Activated CD8-positive, alpha-beta memory T cell treated with anti-CD3 and anti-CD28 coated beads, Interleukin-2, amount 50 U/mL, for 4 hours (primary cell): ENCODE data around the gene DST.

Experiments used
- DNase-seq: peaks from one replicate; pipeline ENCODE4 v3.0.0-alpha.2; 2020

The DST gene

DNA sequence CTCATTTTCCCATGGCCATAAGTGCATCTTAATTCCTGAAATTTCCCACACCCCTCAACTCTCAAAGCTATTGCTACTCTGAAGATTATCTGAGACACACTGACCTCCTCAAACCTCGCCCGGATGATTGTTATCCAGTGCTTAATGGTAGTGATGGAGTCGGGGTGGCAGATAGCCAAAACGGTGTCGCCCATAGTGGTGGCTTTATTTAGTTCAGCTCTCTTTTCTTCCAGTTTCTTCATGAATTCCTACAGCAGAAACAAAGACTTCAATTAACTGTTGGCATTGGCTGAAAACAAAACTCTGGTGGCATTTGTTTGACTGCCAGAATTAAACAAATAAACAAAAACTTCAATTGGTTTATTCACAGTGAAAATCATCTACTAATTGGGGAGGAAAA lies 165.4 kb downstream of the DST start:
- DNase-seq, result no peak

DNA sequence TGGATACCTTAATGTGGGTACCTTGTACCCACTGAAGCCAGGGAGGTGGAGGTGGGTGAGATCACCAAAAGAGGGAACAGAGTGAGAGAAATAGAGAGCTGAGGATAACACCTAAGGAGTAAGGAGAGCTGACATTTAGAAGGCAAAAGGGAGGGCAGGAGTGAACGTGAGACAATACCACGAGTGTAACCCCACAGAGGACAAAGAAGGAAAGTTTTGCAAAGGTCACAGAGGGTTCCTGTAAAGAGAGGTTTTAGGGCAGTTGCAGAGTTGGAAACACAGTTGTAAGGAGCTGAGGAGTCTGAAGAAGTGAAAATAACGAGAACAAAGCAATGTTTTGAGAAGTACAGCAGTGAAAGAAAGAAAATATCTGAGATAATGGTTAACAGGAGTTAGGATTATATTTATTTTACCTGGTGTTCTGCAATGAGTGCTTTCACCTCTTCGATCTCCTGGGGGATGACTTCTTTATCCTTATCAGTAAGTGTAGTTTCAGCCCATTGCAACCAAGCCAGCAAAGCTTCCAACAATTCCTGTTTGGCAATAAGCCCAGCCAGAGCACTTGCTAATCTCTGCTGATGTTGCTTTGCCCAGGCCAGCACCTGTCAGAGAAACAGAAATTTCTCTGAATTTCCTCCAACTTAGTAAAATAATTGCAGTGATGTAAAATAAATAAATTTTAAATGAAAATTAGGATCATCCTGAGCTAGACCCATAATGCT lies 166.8 kb downstream of the DST start:
- no peak for DNase-seq

DNA sequence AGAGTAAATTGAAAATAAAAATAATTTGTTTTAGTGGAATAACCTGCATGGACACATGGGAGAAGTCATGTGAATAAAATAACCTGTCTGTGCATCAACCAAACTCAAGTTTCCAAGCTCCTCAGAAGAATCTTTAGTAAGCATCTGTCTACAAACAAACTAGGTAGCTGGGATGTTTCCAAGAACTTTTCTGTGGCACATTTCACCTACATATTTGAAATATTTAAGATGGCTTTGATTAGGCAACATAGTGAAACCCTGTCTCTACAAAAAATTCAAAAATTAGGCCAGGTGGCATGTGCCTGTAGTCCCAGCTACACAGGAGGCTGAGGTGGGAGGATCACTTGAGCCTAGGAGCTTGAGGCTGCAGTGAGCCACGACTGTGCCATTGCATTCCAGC lies 168.2 kb downstream of the DST start:
- DNase-seq, result no peak

DNA sequence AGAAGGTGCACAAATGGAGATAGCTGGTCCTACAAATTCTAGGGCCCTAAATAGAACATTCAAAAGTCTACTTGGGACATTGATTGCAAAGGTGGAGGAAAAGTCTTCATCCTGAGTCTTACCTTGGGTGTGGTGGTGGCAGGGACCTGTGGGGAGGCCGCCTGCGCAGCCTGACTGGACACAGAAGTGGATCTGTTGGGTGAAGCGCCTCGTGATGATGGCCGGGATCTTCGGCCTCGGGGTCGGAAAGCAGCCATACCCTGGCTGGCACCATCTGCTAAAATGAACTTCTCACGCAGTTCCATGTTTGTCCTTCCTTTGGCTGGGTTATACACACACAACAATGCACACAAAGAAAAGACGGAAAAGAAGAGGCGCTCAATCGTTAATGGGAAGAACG lies 179.2 kb downstream of the DST start:
- no peak for DNase-seq

DNA sequence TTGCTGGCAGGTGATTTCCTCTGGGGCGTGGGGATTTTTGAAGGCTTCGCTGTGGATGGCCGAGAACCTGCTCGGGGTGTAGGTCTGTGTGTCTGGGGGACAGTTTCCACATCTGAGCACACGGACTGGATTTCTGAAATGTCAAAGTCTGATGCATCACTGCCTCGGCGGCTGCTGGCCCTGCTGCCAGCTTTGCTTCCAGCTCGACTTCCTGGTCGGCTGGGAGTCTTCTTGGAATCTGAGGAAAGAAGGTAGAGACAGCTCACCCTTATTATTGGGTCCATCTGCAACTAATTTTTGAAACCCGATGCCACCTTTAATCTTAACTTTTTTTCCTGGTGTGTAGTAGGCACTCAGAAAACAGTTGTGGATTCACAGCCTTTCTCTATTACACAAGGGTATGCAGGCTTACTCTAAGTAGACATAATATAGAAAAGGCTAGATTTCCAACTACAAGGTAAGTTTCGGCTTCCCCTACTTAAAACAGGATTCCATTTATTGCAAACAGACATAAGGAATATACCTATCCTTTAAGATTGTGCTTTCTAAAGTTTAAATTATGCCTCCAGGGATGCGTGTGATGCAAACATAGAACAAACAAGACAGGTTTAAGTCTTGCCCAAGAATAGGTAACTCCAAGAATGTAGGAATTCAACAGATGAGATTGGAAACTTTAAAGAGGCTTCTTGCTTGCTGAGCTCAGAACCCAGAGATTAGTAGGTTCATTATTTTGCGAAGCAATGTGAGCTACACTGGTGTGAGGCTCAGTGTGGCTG lies 183.5 kb downstream of the DST start:
- DNase-seq, result no peak

DNA sequence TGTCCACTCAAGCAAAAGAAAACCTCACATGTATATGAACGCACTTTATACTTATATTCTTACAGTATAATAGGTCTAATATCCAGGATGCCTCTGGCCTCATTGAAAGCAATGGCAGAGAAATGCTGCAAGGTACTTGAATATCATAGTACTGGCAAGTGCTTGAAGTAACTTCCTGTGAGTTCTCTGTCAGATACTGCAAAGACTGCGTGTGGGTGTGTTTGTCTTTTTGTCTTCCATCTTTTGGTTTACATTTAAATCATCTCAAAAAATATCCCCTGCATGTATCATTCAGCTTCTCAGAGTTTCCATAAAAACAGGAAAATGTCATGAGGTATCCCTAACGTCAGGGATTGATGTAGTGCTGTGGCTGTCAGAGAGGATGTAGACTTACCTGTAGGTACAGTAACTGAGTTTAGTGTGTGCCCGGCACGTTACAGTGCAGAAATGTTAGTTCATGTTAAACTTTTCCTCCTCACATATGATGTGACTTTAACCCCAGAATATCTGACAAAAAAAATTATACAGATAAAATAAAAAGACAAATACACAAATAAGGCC lies 184.3 kb downstream of the DST start:
- no peak for DNase-seq

DNA sequence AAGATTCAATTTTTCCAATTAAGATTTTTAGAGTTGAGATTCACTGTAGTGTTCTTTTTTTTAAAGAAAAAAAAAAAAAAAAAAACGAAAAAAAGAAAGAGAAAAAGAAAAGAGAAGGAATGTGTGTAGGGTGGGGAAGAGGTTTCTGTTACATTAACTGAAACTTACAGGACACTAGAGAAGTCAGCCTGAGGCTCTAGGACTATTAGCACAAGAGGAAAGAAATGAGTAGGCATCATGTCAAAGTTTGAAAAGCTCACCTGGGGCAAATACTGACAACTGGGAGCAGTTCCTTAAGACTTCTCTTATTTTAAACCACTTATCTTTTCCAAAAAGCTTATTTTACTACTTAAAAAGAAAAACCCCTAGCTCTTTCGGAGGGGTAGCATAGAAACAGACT lies 185.9 kb downstream of the DST start:
- no peak for DNase-seq

DNA sequence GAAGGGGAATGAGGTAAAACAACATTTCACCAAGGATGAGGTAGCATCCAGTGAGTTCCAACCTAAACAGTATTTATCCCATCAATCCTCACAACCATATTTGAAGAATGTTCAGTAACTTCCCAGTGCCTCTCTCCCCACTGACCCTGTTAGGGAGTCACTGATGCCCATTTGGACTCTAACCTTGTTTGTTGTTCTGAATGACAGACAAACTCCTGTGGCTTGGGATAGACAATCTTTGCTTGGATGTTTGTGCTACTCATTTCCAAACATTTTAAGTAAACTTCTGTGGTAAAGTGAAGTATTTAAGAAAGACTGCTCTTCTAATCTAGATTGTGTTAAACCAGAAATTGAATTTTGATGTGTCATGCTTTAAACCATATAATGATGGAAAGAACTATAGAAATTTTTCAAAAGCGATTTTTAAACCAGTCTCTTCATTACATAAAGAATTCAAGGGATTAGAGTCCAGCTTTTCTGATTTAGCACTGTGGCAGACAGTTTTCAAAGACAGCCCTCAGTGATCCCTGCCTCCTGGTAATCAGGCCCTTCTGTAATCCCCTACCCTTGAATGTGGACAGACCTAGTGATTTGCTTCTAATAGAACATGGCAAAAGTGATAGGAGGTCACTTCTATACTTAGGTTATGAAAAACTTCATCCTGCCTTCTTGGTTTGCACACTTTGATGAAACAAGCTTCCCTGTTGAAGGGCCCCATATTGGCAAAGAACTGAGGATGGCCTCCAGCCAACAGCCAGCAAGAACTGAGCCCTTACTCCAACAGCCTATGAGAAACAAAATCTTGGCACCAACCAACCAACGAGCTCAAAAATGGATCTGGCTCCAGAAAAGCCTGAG lies 191.6 kb downstream of the DST start:
- no peak for DNase-seq

DNA sequence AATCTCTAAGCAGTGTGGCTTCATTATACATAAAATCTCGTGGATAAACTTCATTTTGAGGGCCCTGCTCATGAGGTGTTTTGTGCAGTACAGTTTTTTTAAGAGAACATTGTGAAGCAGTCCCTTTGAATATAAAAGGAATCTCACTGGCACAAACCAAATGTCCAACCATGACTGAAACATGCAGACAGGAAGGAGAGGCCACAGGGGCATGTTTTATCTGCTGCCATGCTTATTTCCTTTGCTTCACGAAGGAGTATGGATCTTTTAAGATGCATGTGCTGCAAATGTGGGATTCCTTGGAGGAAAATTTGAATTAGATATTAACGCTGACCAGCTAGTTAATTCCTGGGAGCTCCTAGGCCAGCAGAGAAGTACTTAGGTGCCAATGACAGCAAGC lies 192.3 kb downstream of the DST start:
- no peak for DNase-seq

DNA sequence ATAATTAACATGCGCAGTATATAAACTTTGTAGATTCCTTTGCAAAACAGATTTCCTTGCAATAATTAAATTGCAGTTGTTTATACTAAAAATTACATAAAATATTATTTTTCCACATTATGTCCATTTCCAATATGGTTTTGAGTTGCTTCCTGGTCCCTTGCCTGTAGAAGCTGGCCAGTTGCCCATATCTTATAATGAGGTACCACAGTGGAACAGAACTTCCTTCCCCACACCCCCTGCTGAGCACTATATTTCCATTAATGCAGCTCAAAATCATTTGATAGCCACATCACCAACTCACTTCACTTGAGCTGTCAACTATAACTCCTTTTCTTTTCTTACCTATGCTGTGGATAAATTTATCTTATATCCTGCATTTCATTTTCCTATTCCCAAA lies 194.6 kb downstream of the DST start:
- DNase-seq, result no peak

DNA sequence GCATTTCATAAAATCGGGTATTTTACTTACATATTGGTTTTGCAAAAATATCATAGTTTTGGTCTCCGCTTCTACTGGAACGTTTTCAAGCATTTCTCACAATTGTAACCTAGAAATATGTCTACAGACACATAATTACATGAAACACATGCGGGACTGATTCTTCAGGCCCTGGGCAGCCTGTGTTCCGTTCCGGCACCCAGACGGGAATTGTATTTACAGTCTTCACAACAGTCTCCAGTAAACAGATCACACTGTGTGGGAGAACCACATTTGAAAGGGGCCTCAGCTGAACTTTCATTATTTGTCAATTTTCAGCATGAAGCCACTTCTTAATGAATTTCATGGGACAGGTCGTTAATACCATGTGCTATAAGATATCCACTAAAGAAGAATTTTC lies 196.9 kb downstream of the DST start:
- no peak for DNase-seq

DNA sequence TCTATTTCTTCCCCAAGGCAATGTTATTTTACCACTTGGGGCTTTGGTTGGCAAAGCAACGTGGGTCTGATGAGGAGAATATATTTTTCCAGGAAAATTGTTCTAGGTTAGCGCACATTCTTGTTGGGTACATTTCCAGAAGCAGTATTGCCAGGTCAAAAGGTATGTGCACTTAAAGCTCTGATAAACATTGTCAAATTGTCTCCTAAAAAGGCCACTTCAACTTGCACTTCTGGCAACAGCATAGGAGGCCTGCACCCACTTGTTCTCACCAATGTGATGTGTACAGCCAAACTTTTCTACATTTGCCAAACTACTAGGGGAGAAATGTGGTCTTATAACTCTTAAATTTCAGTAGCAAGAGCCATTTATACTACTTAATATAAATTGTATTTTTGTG lies 197.8 kb downstream of the DST start:
- DNase-seq, result no peak

DNA sequence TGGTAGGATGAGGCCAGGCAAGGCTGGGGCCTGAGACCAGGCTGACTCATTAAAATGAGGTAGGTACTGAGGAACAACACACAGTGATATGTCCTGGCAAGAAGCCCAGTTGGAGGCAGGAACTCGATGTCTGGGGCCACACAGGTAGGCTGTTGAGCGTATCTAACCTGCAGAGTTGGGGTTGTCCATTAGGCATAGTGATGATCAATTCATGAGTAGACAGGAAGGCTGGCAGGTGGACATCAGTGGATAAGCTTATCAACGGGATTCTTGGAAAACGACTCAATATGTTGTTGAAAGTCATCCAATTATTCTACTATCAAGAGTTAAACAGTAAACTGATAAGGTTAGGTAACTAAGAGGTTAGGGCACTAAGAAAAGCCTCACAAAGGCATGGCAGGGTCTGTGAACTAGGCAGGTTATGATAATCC lies 202.1 kb downstream of the DST start:
- DNase-seq, result no peak

DNA sequence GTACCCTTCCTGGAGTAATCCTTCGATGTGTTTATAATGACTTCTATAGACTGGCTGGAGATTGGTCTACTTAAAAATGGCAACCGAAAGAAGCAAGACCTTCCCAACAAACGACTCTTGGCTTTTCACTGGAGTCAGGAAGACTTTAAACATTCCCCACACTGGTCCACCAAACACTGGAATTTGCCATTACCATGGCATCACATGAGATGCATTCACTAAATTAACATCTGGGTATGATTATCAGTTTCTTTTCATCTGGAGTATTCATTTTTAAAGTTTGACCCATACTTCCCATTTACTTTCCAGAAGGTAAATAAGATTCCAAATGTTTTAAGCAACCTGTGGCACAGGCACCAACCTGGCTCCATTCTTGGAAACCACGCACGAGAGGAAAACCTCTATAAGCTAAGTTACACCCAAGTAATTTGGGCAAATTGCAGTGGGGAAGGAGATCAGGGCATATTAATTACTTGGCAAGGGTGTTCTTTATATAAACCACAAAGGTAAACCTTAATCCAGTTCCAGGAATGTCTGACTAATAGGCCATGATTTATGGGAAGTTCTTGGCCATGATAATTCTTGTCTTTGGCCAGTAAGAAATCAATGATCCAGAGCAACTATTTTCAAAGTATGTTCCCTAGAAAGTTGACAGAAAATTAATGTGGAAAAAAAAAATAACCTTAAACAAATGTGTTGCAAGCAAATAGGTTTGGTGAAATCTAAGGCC lies 205.4 kb downstream of the DST start:
- DNase-seq, result no peak

DNA sequence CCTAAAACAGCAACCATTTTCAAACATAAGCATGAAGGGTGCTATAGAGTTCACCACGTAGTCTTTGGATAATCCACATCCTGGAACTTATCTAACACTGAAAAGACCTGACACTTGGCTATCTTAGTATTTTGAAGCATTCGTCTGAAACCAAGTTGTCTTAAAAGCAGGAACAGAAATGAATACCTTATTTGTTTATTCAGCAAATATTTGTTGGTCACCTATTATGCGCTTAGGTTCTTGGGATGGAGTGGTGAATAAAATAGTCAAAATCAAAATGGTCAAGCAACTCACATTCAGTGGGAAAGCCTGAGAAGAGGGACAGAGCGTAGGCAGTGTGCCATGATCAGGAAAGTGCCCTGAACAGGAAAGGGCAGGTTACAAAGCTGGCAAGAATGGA lies 206.9 kb downstream of the DST start:
- DNase-seq, result no peak

DNA sequence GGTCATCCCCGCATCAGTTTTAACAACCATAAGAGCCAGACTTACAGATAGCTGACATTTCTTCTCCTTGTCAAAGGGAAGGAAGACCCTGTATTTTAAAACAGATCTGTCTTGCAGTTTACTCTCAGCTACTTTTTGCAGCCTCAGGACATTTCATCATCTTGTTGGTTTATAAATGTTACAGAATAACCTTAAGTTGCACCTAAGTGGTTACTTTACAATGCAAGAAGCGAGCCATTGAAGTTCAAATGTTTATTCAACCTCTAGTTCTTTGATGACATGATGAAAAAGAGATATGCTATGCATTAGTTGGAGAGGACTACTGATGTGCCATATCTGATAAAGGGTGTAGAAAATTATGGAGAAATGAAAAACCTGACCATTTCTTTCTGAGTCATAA lies 207.4 kb downstream of the DST start:
- no peak for DNase-seq

DNA sequence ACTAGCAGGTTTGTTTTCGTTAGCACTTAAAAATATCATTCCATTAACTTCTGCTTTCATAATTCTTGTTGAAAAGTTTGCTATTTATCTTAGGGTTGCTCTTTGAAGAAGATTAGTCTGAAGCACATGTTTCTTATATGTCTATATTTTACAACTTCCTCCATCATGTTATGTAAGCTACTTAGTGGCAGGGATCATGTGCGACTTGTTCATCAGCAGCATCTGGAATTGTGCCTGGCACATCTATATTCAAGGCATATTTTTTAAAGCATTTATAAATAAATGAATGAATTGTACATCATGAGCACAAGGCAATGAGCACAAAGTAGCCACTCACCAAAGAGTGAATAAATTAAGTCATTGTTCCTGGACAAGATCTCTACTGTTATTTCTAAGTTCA lies 208.1 kb downstream of the DST start:
- DNase-seq, result no peak

DNA sequence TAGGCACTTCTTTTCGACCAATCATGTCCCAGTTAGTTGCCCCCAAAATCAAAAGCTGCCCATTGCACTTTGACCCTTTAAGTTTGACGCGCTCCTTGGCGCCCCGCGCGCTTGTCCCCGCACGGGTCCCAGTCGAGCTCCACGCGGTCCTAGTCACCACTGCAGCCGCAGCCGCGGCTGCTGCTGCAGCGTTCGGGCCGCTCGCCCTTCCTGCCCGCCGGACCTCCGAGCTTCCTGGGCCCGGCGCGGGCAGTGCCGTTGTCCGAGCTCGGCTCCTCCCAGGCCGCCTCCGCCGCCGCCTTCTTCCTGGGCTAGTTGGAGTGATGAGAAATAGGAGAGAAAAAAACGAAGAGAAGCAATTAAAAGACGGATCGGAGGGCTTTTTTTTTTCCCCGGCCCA lies 209.6 kb downstream of the DST start:
- DNase-seq, result no peak

DNA sequence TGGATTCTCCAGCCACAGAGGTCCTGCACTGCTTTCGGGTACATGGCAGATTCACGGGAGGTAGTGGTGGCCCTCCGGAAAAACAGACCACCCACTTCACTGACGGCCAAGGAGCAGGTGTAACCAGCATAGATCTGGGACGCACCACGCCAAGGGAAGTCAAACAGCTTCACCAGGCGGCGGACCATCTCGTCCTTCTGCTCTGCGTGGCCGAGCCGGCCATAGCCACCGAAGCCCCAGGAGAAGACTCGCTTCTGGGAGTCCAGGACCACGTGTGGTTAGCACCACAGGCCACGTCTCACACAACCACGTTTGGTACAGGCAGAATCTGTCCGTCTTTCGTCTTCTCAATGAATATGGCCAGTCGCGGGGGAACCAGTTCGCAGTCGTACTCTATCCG lies 210.5 kb downstream of the DST start:
- no peak for DNase-seq

DNA sequence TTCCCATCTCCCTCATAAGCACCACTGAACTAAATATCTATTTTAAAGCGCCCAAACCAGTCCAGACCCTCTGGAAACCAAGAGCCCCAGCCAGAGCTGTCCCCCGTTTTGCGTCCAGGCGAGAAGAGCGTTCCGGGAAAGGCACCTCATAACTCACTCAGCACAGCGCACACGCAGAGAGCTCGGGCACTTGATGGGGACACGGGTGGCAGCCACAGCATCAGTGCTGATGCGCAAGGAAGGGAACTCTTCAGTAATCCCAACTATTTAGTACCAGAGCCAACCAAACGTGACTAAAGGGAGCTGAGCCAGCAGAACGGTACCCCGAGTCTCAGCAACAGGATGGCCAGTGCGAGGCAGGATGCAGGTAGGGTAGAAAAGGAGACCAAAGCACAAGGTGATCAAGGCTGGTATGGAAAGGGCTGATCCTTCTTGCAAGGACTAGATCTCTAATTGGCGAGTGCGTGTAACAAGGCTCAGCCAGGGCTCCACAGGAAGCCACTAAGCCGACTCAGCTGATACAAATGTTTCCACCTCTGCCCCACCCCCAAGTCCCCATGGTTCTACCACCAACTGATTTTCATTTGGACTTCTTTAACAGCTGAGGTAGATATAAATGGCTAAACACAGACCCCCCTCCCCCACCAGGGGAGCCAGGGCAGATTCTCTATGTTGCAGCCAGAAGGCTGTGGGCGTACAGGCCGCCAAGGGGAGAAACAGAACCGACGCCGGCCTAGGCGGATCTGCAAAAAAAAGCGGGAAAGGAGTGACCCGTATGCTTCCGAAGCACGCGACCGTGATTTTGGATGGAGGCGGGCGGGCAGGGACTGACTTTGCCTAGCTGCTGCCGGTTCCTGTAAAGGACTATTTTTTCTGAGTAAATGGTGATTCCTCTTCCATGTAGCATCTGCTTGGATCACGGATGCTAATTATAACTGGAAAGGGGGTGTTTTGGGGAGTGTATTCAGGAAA lies 211.8 kb downstream of the DST start:
- no peak for DNase-seq

DNA sequence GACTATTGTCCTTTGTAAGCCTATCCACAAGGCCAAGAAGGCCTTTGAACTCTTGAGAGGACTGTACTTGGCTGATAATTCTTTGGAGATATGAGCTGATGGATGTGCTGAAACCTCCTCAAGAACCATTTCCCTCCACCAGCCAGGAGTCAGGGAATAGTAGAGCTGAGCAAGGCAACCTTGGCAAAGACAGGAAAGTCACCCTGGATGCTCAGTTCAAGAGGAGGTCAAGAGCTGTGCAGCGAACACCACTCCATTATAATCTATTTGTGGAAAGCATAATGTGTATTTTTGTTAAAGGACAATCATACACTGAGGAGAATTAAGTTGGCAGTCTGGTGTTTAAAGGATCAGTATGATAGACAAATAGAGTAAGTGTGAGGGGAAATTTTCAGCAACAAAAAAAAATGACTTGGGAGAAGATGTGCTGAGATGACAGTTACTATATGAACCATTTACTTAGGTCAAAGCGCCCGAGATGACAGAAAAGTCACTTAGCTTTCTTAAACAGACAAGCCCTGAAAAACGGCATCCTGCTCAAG lies 218.1 kb downstream of the DST start:
- DNase-seq, result no peak
